ENCODE measurements around the gene MAGI2.

- TF ChIP-seq EZH2 (IDR thresholded peaks at IDR 0.05; ENCODE audit: insufficient read depth, poor library complexity, severe bottlenecking), result no peak
- no peak for TF ChIP-seq EZH2phosphoT487 (IDR thresholded peaks at IDR 0.05; ENCODE audit: insufficient read depth, low read depth)
Observed at GRCh38 chr7:79332091-79332490, 121.4 kb downstream of the MAGI2 start.
